Left hindlimb (tissue), 1 donor: ENCODE data around the gene RFESD.
"Not testable (repeated sequence)": the region's sequence is repeated elsewhere in the genome, so short reads cannot be mapped to it uniquely, and the experiment has no call there.

Experiments used
- DNase-seq: peaks from one replicate; pipeline ENCODE4 v3.0.0-alpha.2; 2018

Gene RFESD

GRCh38 chr5:95667678-95668077, 21.1 kb downstream of the RFESD start:
- no peak for DNase-seq

GRCh38 chr5:95668216-95668615, 21.6 kb downstream of the RFESD start:
- DNase-seq, result no peak

GRCh38 chr5:95668728-95669127, 22.2 kb downstream of the RFESD start:
- no peak for DNase-seq

GRCh38 chr5:95669540-95669939, 23.0 kb downstream of the RFESD start:
- peak; percentile 54 for DNase-seq

GRCh38 chr5:95669985-95670384, 23.4 kb downstream of the RFESD start:
- DNase-seq, result no peak

GRCh38 chr5:95670568-95670967, 24.0 kb downstream of the RFESD start:
- DNase-seq, result no peak

- DNase-seq, result no peak
These were observed 25.2 kb downstream of the RFESD start for GRCh38 chr5:95671826-95672225.

GRCh38 chr5:95672641-95673040, 26.1 kb downstream of the RFESD start:
- no peak for DNase-seq

- no peak for DNase-seq
These were observed 26.5 kb downstream of the RFESD start for GRCh38 chr5:95673081-95673480.

GRCh38 chr5:95682891-95683290, 36.3 kb downstream of the RFESD start, which contains the start of gene SPATA9:
SPATA9 (minus strand) TSS chr5:95682991; CDS start chr5:95682854, 137 bp downstream.
- DNase-seq, result no peak

GRCh38 chr5:95684361-95684760, 37.8 kb downstream of the RFESD start:
- no peak for DNase-seq

GRCh38 chr5:95686651-95687050, 40.1 kb downstream of the RFESD start:
- DNase-seq, result no peak

GRCh38 chr5:95689680-95690079, 43.1 kb downstream of the RFESD start:
- no peak for DNase-seq

GRCh38 chr5:95690333-95690732, 43.8 kb downstream of the RFESD start:
- no peak for DNase-seq

- DNase-seq, result no peak
These were observed 51.5 kb downstream of the RFESD start for GRCh38 chr5:95697781-95698681.

- no peak for DNase-seq
These were observed 52.8 kb downstream of the RFESD start for GRCh38 chr5:95699337-95699736.

- DNase-seq, result no peak
These were observed 54.5 kb downstream of the RFESD start for GRCh38 chr5:95701074-95701473.

- no peak for DNase-seq
These were observed 57.6 kb downstream of the RFESD start for GRCh38 chr5:95704150-95704549.

- DNase-seq, result not testable (repeated sequence)
These were observed 59.6 kb downstream of the RFESD start for GRCh38 chr5:95706196-95706595.

GRCh38 chr5:95707055-95707454, 60.5 kb downstream of the RFESD start:
- DNase-seq, result no peak
